Neural progenitor cell (in vitro differentiated cells): ENCODE measurements around the gene NCOR1. TPM values are rescaled to one million over a fixed set of nuclear protein-coding genes. Genes with fewer than 3 reads are reported as not detected.

Experiments
- DNase-seq: peaks from one replicate; pipeline ENCODE4 v3.0.0-alpha.2; 2016; ENCODE audit warnings: low spot score
- H2AFZ ChIP-seq: fragments of 200-600 bp; sonication (generic); replicated peaks from 2 replicates; pipeline ENCODE4 v1.6.1; 2016; ENCODE audit warnings: antibody characterized with exemption
- H3F3A ChIP-seq: fragments of 200-600 bp; sonication (generic); 2 replicates; pipeline ENCODE4 v1.6.1; 2016; ENCODE audit warnings: antibody characterized with exemption, low read depth
- H3K27ac ChIP-seq: fragments of 200-600 bp; sonication (generic); 2 replicates; pipeline ENCODE4 v1.5.1; 2016; ENCODE audit warnings: mild to moderate bottlenecking
- H3K27me3 ChIP-seq: fragments of 200-600 bp; sonication (generic); 2 replicates; pipeline ENCODE4 v1.6.1; 2016; ENCODE audit warnings: mild to moderate bottlenecking, moderate library complexity
- H3K36me3 ChIP-seq: fragments of 200-600 bp; sonication (generic); 2 replicates; pipeline ENCODE4 v1.5.1; 2016
- H3K4me1 ChIP-seq: fragments of 200-600 bp; sonication (generic); 2 replicates; pipeline ENCODE4 v1.6.1; 2016; ENCODE audit warnings: mixed run types
- H3K4me2 ChIP-seq: fragments of 200-600 bp; sonication (generic); 2 replicates; pipeline ENCODE4 v1.6.1; 2016
- H3K4me3 ChIP-seq: fragments of 200-600 bp; sonication (generic); 2 replicates; pipeline ENCODE4 v1.5.1; 2016
- H3K79me2 ChIP-seq: fragments of 200-600 bp; sonication (generic); 2 replicates; pipeline ENCODE4 v1.6.1; 2016; ENCODE audit warnings: low read depth
- H3K9ac ChIP-seq: fragments of 200-600 bp; sonication (generic); 2 replicates; pipeline ENCODE4 v1.6.1; 2016
- H3K9me3 ChIP-seq: fragments of 200-600 bp; sonication (generic); 2 replicates; pipeline ENCODE4 v1.5.1; 2016; ENCODE audit warnings: low read depth
- H4K20me1 ChIP-seq: fragments of 200-600 bp; sonication (generic); 2 replicates; pipeline ENCODE4 v1.6.1; 2016; ENCODE audit warnings: low read depth
- H3K27ac Mint-ChIP-seq: 3 replicates; pipeline ENCODE4 v1.8.0; 2021; ENCODE audit warnings: mixed read lengths
- H3K27me3 Mint-ChIP-seq: 2 replicates; pipeline ENCODE4 v1.8.0; 2022; ENCODE audit warnings: low read depth, mild to moderate bottlenecking, inconsistent platforms, moderate library complexity, mixed read lengths; ENCODE audit not compliant: insufficient read depth
- H3K36me3 Mint-ChIP-seq: 3 replicates; pipeline ENCODE4 v1.8.0; 2021; ENCODE audit warnings: mixed read lengths
- H3K4me1 Mint-ChIP-seq: 3 replicates; pipeline ENCODE4 v1.8.0; 2021; ENCODE audit warnings: mixed read lengths
- H3K4me3 Mint-ChIP-seq: 3 replicates; pipeline ENCODE4 v1.8.0; 2021; ENCODE audit warnings: mild to moderate bottlenecking, moderate library complexity, mixed read lengths
- H3K9me3 Mint-ChIP-seq: 3 replicates; pipeline ENCODE4 v1.8.0; 2020; ENCODE audit warnings: mixed read lengths
- EZH2 ChIP-seq: fragments of 200-600 bp; sonication (generic); IDR thresholded peaks from 2 replicates; pipeline ENCODE4 v1.6.1; 2017; ENCODE audit warnings: antibody characterized with exemption, mild to moderate bottlenecking, moderate library complexity
- EZH2phosphoT487 ChIP-seq: fragments of 200-600 bp; sonication (generic); IDR thresholded peaks from 2 replicates; pipeline ENCODE4 v1.6.1; 2017; ENCODE audit warnings: antibody characterized with exemption
- total RNA-seq: library from RNA; depleted of rRNA; stranded (reverse); fragments of >200 nt; gene quantifications from 2 replicates; pipeline ENCODE4 v1.2.3, GENCODE V29; 2015; ENCODE audit warnings: low replicate concordance
- TF ChIP-seq, protein P1 (sequence below): fragments of 200-600 bp; sonication (generic); IDR thresholded peaks from 2 replicates; pipeline ENCODE4 v1.5.1; 2017; ENCODE audit warnings: antibody characterized with exemption, mild to moderate bottlenecking

NCOR1 gene
- total RNA-seq, 1 donor from 2014 or later = 86.8 TPM

DNA sequence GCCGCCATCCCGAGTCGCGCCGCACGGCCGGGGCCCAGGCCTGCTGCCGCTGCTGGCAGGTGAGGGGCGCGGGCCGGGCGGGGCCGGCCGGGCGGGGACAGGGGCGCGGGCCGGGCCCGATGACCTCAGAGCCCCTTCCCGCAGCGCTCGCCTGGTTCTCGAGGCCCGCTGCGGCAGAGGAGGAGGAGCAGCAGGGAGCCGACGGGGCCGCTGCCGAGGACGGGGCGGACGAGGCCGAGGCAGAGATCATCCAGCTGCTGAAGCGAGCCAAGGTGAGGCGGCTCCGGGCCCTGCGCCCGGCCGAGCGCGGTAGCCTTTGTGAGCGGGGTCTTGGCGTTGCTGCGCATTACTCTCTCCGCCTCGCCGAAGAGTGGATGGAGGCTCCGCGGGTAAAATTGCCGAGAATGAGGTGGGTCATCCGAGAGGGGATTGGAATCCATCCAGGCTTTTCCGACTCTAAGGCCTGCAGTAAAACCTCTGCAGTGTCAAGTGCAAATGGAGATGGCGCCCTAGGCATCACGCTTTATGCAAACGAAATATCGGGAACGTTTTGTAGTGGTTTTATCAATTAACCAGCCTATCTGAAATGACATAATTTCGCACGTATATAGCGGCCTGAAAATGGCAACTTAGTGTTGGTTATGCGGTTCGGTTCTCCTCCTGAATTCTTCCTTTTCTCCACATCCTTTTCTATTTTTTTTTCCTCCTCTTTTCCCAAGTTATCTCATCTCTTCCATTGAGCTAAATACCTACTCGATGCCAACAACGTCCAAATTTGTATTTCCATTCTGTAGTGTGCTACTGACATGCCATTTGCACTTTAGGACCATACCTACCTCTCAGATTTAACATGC, 215.1 kb downstream of the NCOR1 start:
- peaks cover 13% of the 10 kb centered on the region for H4K20me1 ChIP-seq
- peak; percentile 84 for DNase-seq
- H3K4me1 ChIP-seq = peaks cover 10% of the 10 kb centered on the region
- Mint-ChIP-seq H3K4me1 (peaks cover 9% of the 10 kb centered on the region), H3K36me3 (peaks cover 37% of the 10 kb centered on the region), H3K9me3 (peaks cover 9% of the 10 kb centered on the region), H3K27ac (peak overlapping the region; percentile 35), H3K4me3 (peak overlapping the region; percentile 90), H3K27me3 (no peaks in the 10 kb centered on the region)
- H3K27me3 ChIP-seq = no peaks in the 10 kb centered on the region
- peak overlapping the region; percentile 78 for H3K9ac ChIP-seq
- TF ChIP-seq EZH2 (peak; percentile 33), EZH2phosphoT487 (no peak)
- TF ChIP-seq, protein P1, sequence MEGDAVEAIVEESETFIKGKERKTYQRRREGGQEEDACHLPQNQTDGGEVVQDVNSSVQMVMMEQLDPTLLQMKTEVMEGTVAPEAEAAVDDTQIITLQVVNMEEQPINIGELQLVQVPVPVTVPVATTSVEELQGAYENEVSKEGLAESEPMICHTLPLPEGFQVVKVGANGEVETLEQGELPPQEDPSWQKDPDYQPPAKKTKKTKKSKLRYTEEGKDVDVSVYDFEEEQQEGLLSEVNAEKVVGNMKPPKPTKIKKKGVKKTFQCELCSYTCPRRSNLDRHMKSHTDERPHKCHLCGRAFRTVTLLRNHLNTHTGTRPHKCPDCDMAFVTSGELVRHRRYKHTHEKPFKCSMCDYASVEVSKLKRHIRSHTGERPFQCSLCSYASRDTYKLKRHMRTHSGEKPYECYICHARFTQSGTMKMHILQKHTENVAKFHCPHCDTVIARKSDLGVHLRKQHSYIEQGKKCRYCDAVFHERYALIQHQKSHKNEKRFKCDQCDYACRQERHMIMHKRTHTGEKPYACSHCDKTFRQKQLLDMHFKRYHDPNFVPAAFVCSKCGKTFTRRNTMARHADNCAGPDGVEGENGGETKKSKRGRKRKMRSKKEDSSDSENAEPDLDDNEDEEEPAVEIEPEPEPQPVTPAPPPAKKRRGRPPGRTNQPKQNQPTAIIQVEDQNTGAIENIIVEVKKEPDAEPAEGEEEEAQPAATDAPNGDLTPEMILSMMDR = no peak
- no peaks in the 10 kb centered on the region for H3K9me3 ChIP-seq
- H3K4me3 ChIP-seq = peak overlapping the region; percentile 82
- peaks cover 52% of the 10 kb centered on the region for H3K79me2 ChIP-seq
- peak overlapping the region; percentile 94 for H3K4me2 ChIP-seq
- H2AFZ ChIP-seq = peak overlapping the region; percentile 51
- peaks cover 14% of the 10 kb centered on the region for H3F3A ChIP-seq
- H3K36me3 ChIP-seq = peaks cover 20% of the 10 kb centered on the region
- H3K27ac ChIP-seq = peak overlapping the region; percentile 88

DNA sequence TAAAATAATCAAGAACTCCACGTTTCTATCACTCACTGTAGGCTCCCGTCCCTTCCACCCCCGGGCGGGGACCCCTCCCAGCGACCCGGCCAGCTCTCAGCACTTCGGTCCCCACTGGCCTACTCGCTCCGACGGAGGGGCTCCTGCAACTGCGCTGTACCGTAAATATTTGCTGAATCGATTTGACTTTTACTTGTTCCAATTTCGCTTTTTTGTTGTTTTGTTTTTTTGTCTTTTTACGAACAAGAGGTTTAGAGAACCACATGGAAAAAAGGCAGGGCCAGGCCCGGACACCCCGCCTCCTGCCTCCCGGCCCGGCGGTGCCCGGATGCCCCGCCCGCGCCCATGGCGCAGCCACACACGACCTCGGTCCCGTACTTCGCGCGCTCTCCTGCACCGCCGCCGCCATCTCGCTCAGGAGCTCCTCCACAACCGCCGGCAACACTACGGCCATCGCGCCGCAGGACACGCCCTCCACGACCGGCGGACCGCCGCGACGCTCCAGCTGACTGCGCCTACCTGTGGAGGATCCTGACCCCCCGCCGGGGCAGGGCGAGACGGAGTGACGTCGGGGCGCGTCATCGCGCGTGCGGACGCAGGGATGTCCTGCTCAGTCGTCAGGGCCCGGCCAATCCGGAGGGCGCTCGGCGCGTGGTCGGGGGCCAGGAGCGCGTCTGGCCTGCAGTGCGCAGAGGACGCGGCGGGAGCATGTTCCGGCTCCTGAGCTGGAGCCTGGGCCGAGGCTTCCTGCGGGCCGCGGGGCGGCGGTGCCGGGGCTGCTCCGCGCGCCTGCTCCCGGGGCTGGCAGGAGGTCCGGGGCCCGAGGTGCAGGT, 216.0 kb downstream of the NCOR1 start, which contains the start of the genes TTC19 and ZSWIM7:
TSS of gene TTC19 (plus strand) at position 684 of the 833 bp plus-strand sequence. CDS start at position 709, 25 bp downstream.
TSS of gene ZSWIM7 (minus strand) at position 564 of the 833 bp plus-strand sequence. CDS start at position 454, 110 bp downstream.
- TF ChIP-seq EZH2phosphoT487 (no peak), EZH2 (peak; percentile 18)
- TF ChIP-seq, protein P1 = no peak
- Histone ChIP-seq H3K27ac (peak within 1 kb of the TSS; percentile 88), H3K4me1 (peaks cover 10% of the 10 kb centered on the region), H3K79me2 (peaks cover 52% of the 10 kb centered on the region), H3F3A (peaks cover 14% of the 10 kb centered on the region), H4K20me1 (peaks cover 13% of the 10 kb centered on the region), H3K9me3 (no peaks in the 10 kb centered on the region), H3K4me3 (peak within 1 kb of the TSS; percentile 82), H3K4me2 (peak within 1 kb of the TSS; percentile 94), H2AFZ (peak within 1 kb of the TSS; percentile 80), H3K36me3 (peaks cover 20% of the 10 kb centered on the region), H3K9ac (peak within 1 kb of the TSS; percentile 78), H3K27me3 (no peaks in the 10 kb centered on the region)
- peak within 1 kb of the TSS; percentile 94 for H3K4me3 Mint-ChIP-seq
- H3K9me3 Mint-ChIP-seq = peaks cover 9% of the 10 kb centered on the region
- DNase-seq = peak; percentile 97
- no peaks in the 10 kb centered on the region for H3K27me3 Mint-ChIP-seq
- H3K36me3 Mint-ChIP-seq = peaks cover 33% of the 10 kb centered on the region
- H3K27ac Mint-ChIP-seq = peak within 1 kb of the TSS; percentile 92
- H3K4me1 Mint-ChIP-seq = peaks cover 9% of the 10 kb centered on the region

DNA sequence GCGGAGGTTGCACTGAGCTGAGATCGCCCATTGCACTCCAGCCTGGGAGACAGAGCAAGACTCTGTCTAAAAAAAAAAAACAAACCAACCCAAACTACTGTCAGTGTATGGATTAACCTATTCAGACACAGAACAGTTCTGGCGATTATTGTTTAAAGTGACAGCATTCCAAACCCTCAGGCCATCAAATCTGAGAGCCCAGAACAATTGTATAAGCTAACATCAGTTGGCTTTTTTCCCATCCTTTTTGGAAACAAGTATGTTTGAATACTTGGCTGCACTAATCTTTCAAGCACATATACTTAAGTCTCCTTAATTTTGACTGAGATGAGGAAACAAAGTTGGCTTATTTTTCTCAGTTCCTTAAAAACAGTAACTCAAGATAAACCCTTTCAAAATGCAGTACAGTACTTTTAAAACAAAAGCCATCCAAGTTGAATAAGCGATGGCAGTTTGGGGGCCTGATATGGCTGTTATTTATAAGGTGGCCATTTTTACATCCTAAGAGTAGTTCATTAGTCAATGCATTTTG, 217.2 kb downstream of the NCOR1 start:
- H3K27ac Mint-ChIP-seq = no peak overlapping the region

More for the DNA sequence above, 217.2 kb downstream of the NCOR1 start:
- H3F3A ChIP-seq = peaks cover 14% of the 10 kb centered on the region
- peak overlapping the region; percentile 94 for H3K4me2 ChIP-seq
- peaks cover 25% of the 10 kb centered on the region for H3K36me3 Mint-ChIP-seq
- no peak for DNase-seq
- no peaks in the 10 kb centered on the region for H3K27me3 ChIP-seq
- peaks cover 13% of the 10 kb centered on the region for H4K20me1 ChIP-seq
- no peak overlapping the region for H3K9ac ChIP-seq
- peak overlapping the region; percentile 94 for H3K4me3 Mint-ChIP-seq
- no peaks in the 10 kb centered on the region for H3K27me3 Mint-ChIP-seq
- no peak overlapping the region for H3K27ac ChIP-seq
- H2AFZ ChIP-seq = no peak overlapping the region
- H3K9me3 ChIP-seq = no peaks in the 10 kb centered on the region
- H3K9me3 Mint-ChIP-seq = peaks cover 9% of the 10 kb centered on the region
- peaks cover 20% of the 10 kb centered on the region for H3K36me3 ChIP-seq
- TF ChIP-seq, protein P1 = no peak
- TF ChIP-seq EZH2 (no peak), EZH2phosphoT487 (no peak)
- H3K4me3 ChIP-seq = peak overlapping the region; percentile 82
- peaks cover 52% of the 10 kb centered on the region for H3K79me2 ChIP-seq
- H3K4me1 ChIP-seq = peaks cover 10% of the 10 kb centered on the region
- peaks cover 9% of the 10 kb centered on the region for H3K4me1 Mint-ChIP-seq
